HG03159 (cell line): Measurements from ENCODE around the gene TAS2R39.
"Not testable (repeated sequence)": the region's sequence is repeated elsewhere in the genome, so short reads cannot be mapped to it uniquely, and the experiment has no call there.

Experiments used
- ATAC-seq: cut with Tn5 transposase; IDR thresholded peaks from one replicate; pipeline ENCODE4 v1.9.1; 2021; ENCODE audit warnings: mild to moderate bottlenecking, moderate library complexity; ENCODE audit not compliant: unreplicated experiment

TAS2R39 gene

GRCh38 chr7:143183024-143183423, at the start of gene TAS2R39:
Gene TAS2R39 (plus strand): TSS chr7:143183419. CDS start chr7:143183419, 0 bp downstream.
- no peak for ATAC-seq

GRCh38 chr7:143147070-143147469, 36.1 kb upstream of the TAS2R39 start:
- no peak for ATAC-seq

- ATAC-seq, result no peak
These were observed 35.2 kb upstream of the TAS2R39 start for GRCh38 chr7:143148050-143148449.

GRCh38 chr7:143148651-143149050, 34.6 kb upstream of the TAS2R39 start:
- ATAC-seq, result no peak

GRCh38 chr7:143150696-143151095, 32.5 kb upstream of the TAS2R39 start:
- ATAC-seq, result not testable (repeated sequence)

DNA sequence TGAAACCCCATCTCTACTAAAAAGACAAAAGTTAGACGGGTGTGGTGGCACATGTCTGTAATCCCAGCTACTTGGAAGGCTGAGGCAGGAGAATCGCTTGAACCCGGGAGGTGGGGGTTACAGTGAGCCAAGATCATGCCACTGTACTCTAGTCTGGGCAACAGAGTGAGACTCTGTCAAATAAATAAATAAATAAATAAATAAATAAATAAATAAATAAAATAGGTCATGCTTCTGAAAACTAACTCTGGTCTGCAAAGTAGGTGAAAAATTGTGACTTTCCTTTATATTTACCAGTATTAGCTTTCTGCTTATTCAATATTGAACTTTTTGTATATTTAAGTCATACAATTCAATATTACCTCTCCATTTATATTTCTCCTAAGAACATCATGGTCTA, 24.6 kb upstream of the TAS2R39 start:
- ATAC-seq, result not testable (repeated sequence)

GRCh38 chr7:143171697-143172096, 11.5 kb upstream of the TAS2R39 start:
- ATAC-seq, result no peak

GRCh38 chr7:143172354-143172753, 10.9 kb upstream of the TAS2R39 start:
- no peak for ATAC-seq

DNA sequence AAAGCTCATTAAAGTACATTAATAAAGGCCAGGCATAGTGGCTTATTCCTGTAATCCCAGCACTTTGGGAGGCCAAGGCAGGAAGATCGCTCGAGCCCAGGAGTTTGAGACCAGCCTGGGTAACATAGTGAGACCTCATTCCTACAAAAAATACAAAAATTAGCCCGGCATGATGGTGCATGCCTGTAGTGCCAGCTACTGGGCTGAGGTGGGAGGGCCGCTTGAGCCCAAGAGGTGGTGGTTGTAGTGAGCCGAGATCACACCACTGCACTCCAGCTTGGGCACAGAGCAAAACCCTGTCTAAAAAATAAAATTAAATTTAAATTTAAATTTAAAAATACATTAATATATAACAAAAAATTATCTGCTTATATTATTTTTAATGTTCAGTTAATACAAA, 7.1 kb upstream of the TAS2R39 start:
- no peak for ATAC-seq

DNA sequence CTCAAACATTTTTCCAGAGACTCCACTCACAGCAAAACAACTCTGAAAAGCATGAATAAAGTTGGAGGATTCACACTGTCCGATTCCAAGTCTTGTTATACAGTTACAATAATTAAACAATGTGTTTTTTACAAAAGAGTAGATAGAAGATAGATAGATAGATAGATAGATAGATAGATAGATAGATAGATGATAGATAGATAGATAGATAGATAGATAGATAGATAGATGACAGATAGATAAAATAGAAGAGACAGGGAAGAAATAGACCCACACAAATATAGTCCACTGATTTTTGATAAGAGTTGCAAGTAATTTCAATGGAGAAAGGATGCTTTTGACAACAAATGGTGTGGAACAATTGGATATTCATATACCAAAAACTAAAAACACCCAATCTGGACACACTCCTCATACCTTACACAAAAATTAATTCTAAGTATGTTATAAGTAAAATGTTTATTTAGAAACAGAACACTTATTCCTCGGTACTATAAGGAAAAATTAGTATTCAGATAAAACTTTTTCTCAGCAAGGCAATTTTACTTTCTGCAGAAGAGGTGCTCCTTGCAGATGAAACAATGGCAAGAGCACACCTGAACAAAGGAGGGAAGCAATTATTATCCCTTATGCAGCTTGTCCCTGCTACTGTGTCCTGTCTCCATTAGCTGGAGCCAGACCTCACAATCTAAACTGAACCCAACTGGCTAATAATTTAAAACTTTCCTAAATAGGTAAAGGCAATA, 5.7 kb upstream of the TAS2R39 start:
- no peak for ATAC-seq

DNA sequence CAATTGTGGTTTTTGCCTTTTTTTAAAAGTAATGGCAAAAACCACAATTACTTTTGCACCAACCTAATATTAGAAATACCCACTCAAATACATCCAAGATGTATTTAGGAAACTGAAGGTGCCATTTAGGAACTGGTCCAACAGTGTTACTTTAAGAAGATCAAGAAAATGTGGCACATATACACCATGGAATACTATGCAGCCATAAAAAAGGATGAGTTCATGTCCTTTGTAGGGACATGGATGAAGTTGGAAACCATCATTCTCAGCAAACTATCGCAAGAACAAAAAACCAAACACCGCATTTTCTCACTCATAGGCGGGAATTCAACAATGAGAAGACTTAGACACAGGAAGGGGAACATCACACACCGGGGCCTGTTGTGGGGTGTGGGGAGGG, 2.4 kb upstream of the TAS2R39 start:
- not testable (repeated sequence) for ATAC-seq

DNA sequence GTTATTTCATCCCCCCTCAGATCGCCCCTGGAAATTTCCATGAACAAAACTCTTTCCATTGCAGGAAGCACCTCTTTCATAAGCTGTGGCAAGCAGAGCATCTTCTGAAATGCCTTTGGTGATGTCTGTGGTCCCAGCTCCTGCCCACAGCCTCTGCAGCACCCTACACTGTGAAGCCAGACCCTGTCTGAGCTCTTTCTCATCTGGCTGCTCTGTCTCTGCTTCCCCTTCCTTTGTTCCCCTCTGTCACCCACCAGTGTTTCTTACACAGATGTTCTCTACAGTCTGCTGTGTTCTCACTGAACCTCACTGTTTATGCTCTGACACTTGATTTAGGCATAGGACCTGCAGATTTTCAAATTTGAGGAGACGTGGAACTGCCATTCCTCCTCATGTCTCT, 1.9 kb upstream of the TAS2R39 start:
- ATAC-seq, result no peak

GRCh38 chr7:143185551-143185950, 2.3 kb downstream of the TAS2R39 start:
- ATAC-seq, result no peak

DNA sequence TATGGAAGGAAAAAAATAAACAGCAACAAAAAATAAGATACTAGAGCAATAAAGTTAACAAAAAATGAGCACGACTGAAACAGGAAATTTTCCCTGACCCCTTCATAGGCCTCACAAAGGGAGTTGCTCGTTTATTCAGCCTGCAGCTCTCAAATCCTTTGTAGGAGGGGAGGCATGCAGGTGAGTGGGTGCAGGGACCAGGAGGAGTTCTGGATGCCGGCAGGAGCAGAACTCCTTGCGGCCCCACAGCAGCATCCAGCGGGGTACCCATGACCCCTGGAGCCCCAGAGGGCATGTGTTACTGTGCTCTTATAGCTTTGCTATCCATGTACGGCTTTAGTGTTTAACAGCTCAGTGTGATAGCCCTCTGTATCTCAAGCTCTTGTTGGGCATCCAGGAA, 5.8 kb downstream of the TAS2R39 start:
- ATAC-seq, result no peak

- no peak for ATAC-seq
These were observed 10.7 kb downstream of the TAS2R39 start for GRCh38 chr7:143193880-143194279.

GRCh38 chr7:143199040-143199439, 15.8 kb downstream of the TAS2R39 start:
- ATAC-seq, result no peak

GRCh38 chr7:143202161-143202560, 18.9 kb downstream of the TAS2R39 start:
- no peak for ATAC-seq

DNA sequence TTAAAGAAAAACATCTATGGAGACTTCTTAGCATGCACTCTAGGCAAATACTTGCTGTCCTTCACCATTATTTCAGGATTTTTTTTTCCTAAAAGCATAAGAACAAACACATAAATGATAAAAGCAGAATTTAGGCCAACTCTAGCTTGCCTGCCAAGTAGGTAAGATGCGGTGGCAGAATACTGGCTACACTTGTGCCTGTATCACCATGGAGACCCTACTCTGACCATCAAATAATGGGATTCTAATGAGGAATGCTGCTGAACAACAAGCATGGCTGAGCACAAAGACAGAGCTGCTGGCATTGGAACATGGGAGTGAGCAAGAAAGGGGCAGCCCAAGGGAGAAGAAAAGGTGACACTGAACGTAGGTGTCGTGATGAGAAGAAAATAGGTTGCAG, 20.2 kb downstream of the TAS2R39 start:
- no peak for ATAC-seq

DNA sequence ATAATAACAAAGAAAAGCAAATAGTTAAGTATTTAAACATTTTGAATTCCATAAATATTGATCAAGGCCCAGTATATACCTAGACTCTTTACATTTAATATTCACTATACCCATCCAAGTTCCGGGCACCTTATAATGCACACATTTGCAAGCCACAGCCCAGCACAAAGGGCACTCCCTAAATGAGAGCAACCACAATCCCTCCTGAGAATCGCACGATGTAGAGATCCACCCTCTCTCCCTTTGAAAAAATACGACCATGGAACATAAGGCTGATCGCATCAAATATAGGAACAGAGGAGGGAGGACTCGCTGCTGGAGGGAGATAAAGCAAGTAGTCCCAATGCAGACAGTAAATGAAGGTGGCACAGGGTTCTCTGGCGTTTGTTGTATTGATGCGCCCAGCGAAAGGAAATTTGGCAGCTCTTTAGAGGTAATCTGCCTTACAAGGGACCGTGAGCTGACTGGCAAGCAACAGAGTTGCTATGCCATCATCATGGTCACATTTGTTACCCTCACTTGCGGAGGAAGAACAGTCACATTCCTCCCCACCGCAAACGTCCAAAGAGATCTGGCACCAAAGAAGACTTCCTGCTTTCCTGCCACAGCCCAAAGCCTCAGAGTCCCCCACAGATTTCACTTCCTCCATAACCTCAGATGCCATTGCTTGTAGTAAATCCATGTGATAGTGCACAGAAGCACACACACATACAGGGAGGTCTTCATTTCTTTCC, 22.5 kb downstream of the TAS2R39 start:
- peak; percentile 82 for ATAC-seq

DNA sequence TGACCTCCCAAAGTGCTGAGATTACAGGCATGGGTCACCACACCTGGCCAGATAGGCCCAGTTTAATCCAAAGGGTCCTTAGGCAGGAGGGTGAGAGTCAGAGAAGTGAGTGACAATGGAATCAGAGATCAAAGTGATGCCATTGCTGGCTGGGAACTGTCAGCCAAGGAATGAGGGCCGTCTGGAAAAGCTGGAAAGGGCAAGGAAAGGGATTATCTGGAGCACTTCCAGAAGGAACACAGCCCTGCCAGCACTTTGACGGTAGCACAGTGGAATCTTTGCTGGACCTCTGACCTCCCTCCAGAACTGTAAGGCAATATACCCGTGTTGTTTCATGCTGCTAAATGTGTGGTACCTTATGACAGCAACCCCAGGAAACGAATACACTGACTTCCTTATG, 27.3 kb downstream of the TAS2R39 start:
- no peak for ATAC-seq

DNA sequence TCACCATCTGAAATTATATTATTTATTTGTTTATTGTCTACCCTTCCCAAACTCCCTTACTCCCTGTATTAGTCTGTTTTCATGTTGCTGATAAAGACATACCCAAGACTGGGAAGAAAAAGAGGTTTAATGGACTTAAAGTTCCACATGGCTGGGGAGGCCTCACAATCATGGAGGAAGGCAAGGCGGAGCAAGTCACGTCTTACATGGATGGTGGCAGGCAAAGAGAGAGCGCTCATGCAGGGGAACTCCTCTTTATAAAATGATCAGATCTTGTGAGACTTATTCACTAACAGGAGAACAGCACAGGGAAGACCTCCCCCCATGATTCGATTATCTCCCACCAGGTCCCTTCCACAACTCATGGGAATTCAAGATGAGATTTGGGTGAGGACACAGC, 30.3 kb downstream of the TAS2R39 start:
- not testable (repeated sequence) for ATAC-seq
